H54 (cell line): ENCODE measurements around the gene TOX2.

Source experiments
- DNase-seq: peaks from one replicate; pipeline ENCODE4 v3.0.0; 2011; ENCODE audit warnings: low spot score, mixed read lengths; ENCODE audit not compliant: insufficient read length
- FAIRE-seq: peaks from 3 replicates; lab custom pipeline; 2011; peaks lifted over from hg19 to GRCh38; lab: Jason Lieb, UNC
- POLR2A ChIP-seq: IDR thresholded peaks from 2 replicates; pipeline ENCODE4 v1.6.1; 2011; ENCODE audit warnings: low read depth, mild to moderate bottlenecking, low read length

Gene TOX2

GRCh38 chr20:44025756-44026155 is 111.1 kb downstream of the TOX2 start:
- TF ChIP-seq POLR2A: no peak
- no peak for FAIRE-seq
- no peak for DNase-seq

- no peak for FAIRE-seq
- no peak for TF ChIP-seq POLR2A
- DNase-seq: no peak
Measured at GRCh38 chr20:44026647-44027342, 112.1 kb downstream of the TOX2 start.

- DNase-seq (no peak), FAIRE-seq (no peak)
- TF ChIP-seq POLR2A: no peak
Measured at GRCh38 chr20:44027343-44028002, 112.8 kb downstream of the TOX2 start.

GRCh38 chr20:44028003-44028730 is 113.5 kb downstream of the TOX2 start:
- no peak for FAIRE-seq
- no peak for DNase-seq
- TF ChIP-seq POLR2A: no peak

- DNase-seq: no peak
- FAIRE-seq: no peak
- no peak for TF ChIP-seq POLR2A
Measured at GRCh38 chr20:44028868-44029847, 114.5 kb downstream of the TOX2 start.

- FAIRE-seq (no peak), DNase-seq (no peak)
- no peak for TF ChIP-seq POLR2A
Measured at GRCh38 chr20:44029848-44030230, 115.2 kb downstream of the TOX2 start.

GRCh38 chr20:44030394-44030793 is 115.7 kb downstream of the TOX2 start:
- DNase-seq (no peak), FAIRE-seq (no peak)
- TF ChIP-seq POLR2A: no peak

- DNase-seq (no peak), FAIRE-seq (no peak)
- no peak for TF ChIP-seq POLR2A
Measured at GRCh38 chr20:44031001-44031574, 116.4 kb downstream of the TOX2 start.

- DNase-seq: no peak
Measured at GRCh38 chr20:44031781-44032582, 117.3 kb downstream of the TOX2 start.

GRCh38 chr20:44032583-44033331 is 118.1 kb downstream of the TOX2 start:
- TF ChIP-seq POLR2A: no peak
- no peak for DNase-seq
- no peak for FAIRE-seq

More at GRCh38 chr20:44031781-44032582, 117.3 kb downstream of the TOX2 start:
- no peak for FAIRE-seq
- TF ChIP-seq POLR2A: no peak

GRCh38 chr20:44033344-44033743 is 118.7 kb downstream of the TOX2 start:
- TF ChIP-seq POLR2A: no peak
- DNase-seq (no peak), FAIRE-seq (no peak)
